Stimulated activated naive B cell treated with anti-CD40 and anti-IgM and Interleukin-4, amounts not matched to agents 10 μg/mL and 1 μg/mL and 100 μg/mL, for 72 hours (primary cell): ENCODE results near the gene NNMT.

Experiments
- ATAC-seq, 2 donors: fragments of 150-1000 bp; cut with Tn5 transposase; replicated peaks; 2 replicates each; pipeline ENCODE4 v1.10.0; 2021; ENCODE audit warnings: moderate library complexity in 1 of 2
- DNase-seq: peaks from one replicate; pipeline ENCODE4 v3.0.0; 2021
- H3K27ac Mint-ChIP-seq: one replicate; pipeline ENCODE4 v1.8.0; 2022; ENCODE audit warnings: mild to moderate bottlenecking, mixed read lengths
- H3K27me3 Mint-ChIP-seq, 2 donors: one replicate each; pipeline ENCODE4 v1.8.0; 2022; ENCODE audit warnings: mixed read lengths in 2 of 2
- H3K36me3 Mint-ChIP-seq, 2 donors: one replicate each; pipeline ENCODE4 v1.8.0; 2022; ENCODE audit warnings: mixed read lengths in 2 of 2, mild to moderate bottlenecking in 1 of 2
- H3K4me1 Mint-ChIP-seq, 2 donors: one replicate each; pipeline ENCODE4 v1.8.0; 2022; ENCODE audit warnings: mixed read lengths in 2 of 2, mild to moderate bottlenecking in 1 of 2
- H3K4me3 Mint-ChIP-seq, 2 donors: one replicate each; pipeline ENCODE4 v1.8.0; 2022; ENCODE audit warnings: mild to moderate bottlenecking in 2 of 2, mixed read lengths in 2 of 2, moderate library complexity in 1 of 2
- H3K9me3 Mint-ChIP-seq, 2 donors: one replicate each; pipeline ENCODE4 v1.8.0; 2022; ENCODE audit warnings: mixed read lengths in 2 of 2, mild to moderate bottlenecking in 1 of 2

Gene NNMT

GRCh38 chr11:114285599-114285998 is 10.6 kb upstream of the NNMT start:
- DNase-seq (no peak), ATAC-seq (no peak)
- Mint-ChIP-seq H3K27me3 (peaks cover 5 to 18% of the 10 kb centered on the region in 2 donors), H3K36me3 (no peaks in the 10 kb centered on the region), H3K4me1 (no peaks in the 10 kb centered on the region), H3K27ac (no peak overlapping the region), H3K9me3 (no peaks in the 10 kb centered on the region), H3K4me3 (no peak overlapping the region)

DNA sequence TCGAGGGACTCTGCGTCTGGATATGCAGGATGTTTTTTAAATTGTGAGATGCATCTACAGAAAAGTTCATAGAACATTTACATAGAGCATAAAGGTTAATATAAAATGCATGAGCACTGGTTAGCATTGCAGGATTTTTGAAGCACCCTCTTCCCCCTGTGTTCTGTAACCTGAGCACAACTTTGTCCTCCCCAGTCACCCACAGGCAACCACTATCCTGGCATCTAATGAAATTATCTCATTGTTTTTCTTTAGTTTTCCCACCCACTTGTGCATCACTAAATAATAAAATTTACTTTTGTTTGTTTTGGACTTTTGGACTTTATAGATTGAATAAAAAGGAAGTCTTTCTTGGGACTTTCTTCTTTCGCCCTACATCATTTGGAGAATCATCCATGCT is 10.0 kb upstream of the NNMT start:
- ATAC-seq, result no peak
- Mint-ChIP-seq H3K4me3 (no peak overlapping the region), H3K27ac (no peak overlapping the region), H3K36me3 (no peaks in the 10 kb centered on the region), H3K4me1 (no peaks in the 10 kb centered on the region), H3K27me3 (peaks cover 2 to 17% of the 10 kb centered on the region in 2 donors), H3K9me3 (no peaks in the 10 kb centered on the region)
- DNase-seq, result no peak

- Mint-ChIP-seq H3K27ac (no peak overlapping the region), H3K27me3 (peaks cover 5 to 11% of the 10 kb centered on the region in 2 donors)
- DNase-seq, result no peak
These were observed 9.0 kb upstream of the NNMT start for GRCh38 chr11:114287154-114287553.

GRCh38 chr11:114288136-114288535 is 8.1 kb upstream of the NNMT start:
- Mint-ChIP-seq H3K9me3 (no peaks in the 10 kb centered on the region), H3K4me3 (no peak overlapping the region), H3K36me3 (no peaks in the 10 kb centered on the region), H3K4me1 (no peaks in the 10 kb centered on the region), H3K27me3 (peaks cover 8 to 11% of the 10 kb centered on the region in 2 donors), H3K27ac (no peak overlapping the region)
- ATAC-seq (no peak), DNase-seq (no peak)

More at GRCh38 chr11:114287154-114287553, 9.0 kb upstream of the NNMT start:
- Mint-ChIP-seq H3K4me3 (no peak overlapping the region), H3K36me3 (no peaks in the 10 kb centered on the region), H3K4me1 (no peaks in the 10 kb centered on the region), H3K9me3 (no peaks in the 10 kb centered on the region)
- ATAC-seq, result no peak

DNA sequence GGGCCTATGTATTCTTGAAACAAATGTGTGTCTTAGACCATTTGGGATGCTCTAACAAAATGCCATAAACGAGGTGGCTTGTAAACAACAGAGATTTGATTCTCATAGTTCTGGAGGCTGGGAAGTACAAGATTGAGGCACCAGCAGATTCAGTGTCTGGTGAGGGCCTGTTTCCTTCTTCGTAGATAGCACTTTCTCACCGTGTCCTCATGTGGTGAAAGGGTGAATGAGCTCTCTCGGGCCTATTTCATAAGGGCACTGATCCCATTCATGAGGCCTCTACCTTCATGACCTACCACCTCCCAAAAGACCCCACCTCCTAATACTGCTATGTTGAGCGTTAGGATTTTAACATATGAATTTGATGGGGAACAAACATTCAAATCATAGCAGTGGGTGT is 6.4 kb upstream of the NNMT start:
- Mint-ChIP-seq H3K9me3 (no peaks in the 10 kb centered on the region), H3K36me3 (no peaks in the 10 kb centered on the region), H3K27me3 (peaks cover 14% of the 10 kb centered on the region in 2 donors), H3K4me3 (no peak overlapping the region), H3K4me1 (no peaks in the 10 kb centered on the region), H3K27ac (no peak overlapping the region)
- DNase-seq (no peak), ATAC-seq (no peak)

DNA sequence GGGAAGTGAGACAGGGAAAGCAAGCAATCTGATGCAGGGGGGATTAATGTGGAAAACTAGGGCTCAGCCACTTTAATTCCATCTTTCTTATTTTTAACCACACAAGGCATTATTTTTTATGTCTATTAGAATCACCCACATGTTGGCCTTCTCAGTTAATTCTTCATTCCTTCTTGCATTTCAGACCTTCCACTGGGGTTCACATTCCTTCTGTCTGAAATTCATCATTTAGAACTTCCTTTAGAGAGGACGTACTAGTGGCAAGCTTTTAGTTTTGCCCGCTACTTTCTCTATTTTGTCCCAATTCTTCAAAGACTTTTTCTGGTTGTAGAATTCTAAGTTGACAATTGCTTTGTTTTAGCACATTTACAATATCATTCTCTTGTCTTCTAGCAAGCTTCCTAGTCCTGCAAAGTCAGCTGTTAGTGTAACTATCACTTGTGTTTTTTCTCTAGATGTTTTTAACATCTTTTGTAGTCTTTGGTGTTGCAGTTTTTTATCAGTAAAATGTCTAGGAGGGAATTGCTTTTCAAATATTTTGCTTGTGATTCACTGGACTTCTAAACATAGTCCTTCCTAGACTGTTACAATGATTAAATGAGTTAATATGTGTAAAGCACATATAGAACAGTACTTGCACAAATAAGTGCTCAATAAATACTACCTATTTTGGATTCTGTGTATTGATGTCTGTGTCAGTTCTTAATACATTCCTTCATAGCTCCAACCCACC is 5.5 kb upstream of the NNMT start:
- Mint-ChIP-seq H3K9me3 (no peaks in the 10 kb centered on the region), H3K27ac (no peak overlapping the region), H3K4me1 (no peaks in the 10 kb centered on the region), H3K4me3 (no peak overlapping the region), H3K36me3 (no peaks in the 10 kb centered on the region), H3K27me3 (peaks cover 14 to 15% of the 10 kb centered on the region in 2 donors)
- ATAC-seq (no peak), DNase-seq (no peak)

- ATAC-seq, result no peak
- DNase-seq, result no peak
- Mint-ChIP-seq H3K9me3 (no peaks in the 10 kb centered on the region), H3K4me3 (no peak overlapping the region), H3K27ac (no peak overlapping the region), H3K36me3 (no peaks in the 10 kb centered on the region), H3K27me3 (peaks cover 21 to 22% of the 10 kb centered on the region in 2 donors), H3K4me1 (no peaks in the 10 kb centered on the region)
These were observed 4.8 kb upstream of the NNMT start for GRCh38 chr11:114291381-114291780.

DNA sequence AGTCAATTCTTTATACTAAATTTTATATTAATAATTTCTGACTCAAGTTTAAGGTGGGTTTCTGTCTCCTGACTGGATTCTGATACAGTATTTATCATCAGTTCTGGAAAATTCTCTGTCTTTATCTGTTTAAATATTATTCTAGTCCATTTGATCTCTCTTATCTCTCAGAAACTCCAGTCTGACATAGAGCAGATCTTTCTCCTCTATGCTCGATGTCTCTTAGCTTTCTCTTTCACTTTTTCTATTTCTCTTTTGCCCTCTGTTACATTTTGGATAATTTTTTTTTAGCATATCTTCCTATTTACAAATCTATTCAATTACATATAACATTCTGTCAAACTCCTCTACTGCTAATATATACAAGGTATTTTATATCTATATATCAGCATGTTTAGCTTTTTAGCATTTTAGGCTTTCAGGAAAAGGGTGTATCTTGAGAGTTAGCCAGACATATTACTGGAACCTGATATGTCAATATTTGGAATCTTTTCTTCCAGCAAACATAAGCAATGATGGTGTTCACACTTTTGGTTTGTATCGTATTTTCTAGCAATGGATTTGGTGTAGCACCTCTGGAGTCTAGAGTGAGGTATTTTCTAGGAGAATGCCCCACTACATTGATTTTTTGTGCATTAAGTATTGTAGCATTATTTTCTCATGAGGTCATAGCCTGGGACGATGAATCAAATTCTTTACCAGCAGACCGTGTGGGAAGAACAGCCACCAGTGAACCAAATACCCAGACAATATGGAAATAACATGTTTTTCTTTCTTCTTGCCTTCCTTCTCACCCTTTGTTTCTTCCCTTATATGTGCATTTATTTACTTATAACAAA is 4.1 kb upstream of the NNMT start:
- Mint-ChIP-seq H3K9me3 (no peaks in the 10 kb centered on the region), H3K27me3 (peaks cover 21 to 22% of the 10 kb centered on the region in 2 donors), H3K4me1 (no peaks in the 10 kb centered on the region), H3K27ac (no peak overlapping the region), H3K4me3 (no peak overlapping the region), H3K36me3 (no peaks in the 10 kb centered on the region)
- DNase-seq (no peak), ATAC-seq (no peak)

DNA sequence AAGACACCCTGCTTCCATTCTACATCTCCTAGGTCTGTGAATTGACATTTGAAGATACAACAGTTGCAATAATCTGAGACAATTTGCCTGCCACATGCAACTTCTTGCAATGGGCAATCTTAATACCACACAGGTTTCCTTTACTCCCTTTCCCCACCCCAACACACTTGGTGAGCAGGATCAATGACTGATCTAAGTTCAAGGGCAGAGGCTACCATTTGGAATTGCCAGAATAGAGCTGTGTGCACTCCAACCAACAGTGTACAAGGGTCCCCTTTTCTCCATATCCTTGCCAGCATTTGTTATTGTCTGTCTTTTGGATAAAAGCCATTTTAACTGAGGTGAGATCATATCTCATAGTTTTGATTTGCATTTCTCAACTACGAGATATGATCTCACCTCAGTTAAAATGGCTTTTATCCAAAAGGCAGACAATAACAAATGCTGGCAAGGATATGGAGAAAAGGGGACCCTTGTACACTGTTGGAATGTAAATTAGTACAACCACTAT is 2.9 kb upstream of the NNMT start:
- DNase-seq (no peak), ATAC-seq (no peak)
- Mint-ChIP-seq H3K27me3 (peaks cover 21 to 22% of the 10 kb centered on the region in 2 donors), H3K27ac (no peak overlapping the region), H3K4me1 (no peaks in the 10 kb centered on the region), H3K36me3 (no peaks in the 10 kb centered on the region), H3K4me3 (no peak overlapping the region), H3K9me3 (no peaks in the 10 kb centered on the region)

GRCh38 chr11:114296605-114297372 is 590 bp downstream of the NNMT start:
- Mint-ChIP-seq H3K36me3 (no peaks in the 10 kb centered on the region), H3K27ac (no peak overlapping the region), H3K27me3 (peaks cover 22 to 26% of the 10 kb centered on the region in 2 donors), H3K9me3 (peaks cover 7% of the 10 kb centered on the region in 2 donors), H3K4me1 (no peaks in the 10 kb centered on the region), H3K4me3 (no peak overlapping the region)
- no peak for DNase-seq
- no peak for ATAC-seq

GRCh38 chr11:114297806-114298709 is 1.9 kb downstream of the NNMT start:
- Mint-ChIP-seq H3K27me3 (peaks cover 24 to 27% of the 10 kb centered on the region in 2 donors), H3K4me1 (no peaks in the 10 kb centered on the region), H3K9me3 (peaks cover 9 to 11% of the 10 kb centered on the region in 2 donors), H3K27ac (no peak overlapping the region), H3K36me3 (no peaks in the 10 kb centered on the region), H3K4me3 (no peak overlapping the region)
- ATAC-seq (no peak), DNase-seq (no peak)

DNA sequence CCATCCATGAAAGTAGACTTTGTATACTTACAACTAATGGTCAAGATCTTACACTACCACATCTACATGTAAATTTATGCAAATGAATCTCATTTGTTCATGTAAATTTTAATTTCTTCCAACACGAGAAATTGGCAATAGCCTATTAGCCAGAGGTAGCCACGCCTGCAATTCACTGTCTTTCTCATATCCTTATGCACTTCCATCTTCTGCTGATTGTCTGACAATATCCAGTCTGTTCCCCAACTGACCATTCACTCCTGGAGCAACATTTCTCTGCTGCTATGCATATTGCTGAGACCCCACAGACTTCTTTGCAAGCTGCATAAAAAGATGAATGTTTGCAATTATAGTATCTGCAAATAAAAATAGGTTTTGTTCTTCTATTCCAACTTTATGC is 2.5 kb downstream of the NNMT start:
- no peaks in the 10 kb centered on the region for H3K4me1 Mint-ChIP-seq
- no peak for ATAC-seq
- peaks cover 21 to 24% of the 10 kb centered on the region in 2 donors for H3K27me3 Mint-ChIP-seq
- H3K36me3 Mint-ChIP-seq, result no peaks in the 10 kb centered on the region
- no peak for DNase-seq
- H3K27ac Mint-ChIP-seq, result no peak overlapping the region
- H3K4me3 Mint-ChIP-seq, result no peak overlapping the region
- peaks cover 9 to 11% of the 10 kb centered on the region in 2 donors for H3K9me3 Mint-ChIP-seq

DNA sequence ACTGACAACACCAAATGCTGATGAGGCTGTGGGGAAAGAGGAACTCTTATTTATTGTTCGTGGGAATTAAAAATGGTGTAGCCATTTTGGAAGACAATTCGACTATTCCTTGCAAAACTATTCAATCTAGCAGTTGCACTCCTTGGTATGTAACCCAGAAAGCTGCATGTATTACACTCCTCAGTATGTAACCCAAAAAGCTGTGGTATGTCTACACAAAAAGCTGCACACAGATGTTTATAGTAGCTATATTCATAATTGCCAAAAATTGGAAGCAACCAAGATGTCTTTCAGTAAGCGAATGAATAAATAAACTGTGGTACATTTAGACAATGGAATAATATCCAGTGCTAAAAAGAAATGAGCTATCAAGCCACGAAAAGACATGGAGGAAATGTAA is 4.9 kb downstream of the NNMT start:
- Mint-ChIP-seq H3K4me3 (no peak overlapping the region), H3K4me1 (no peaks in the 10 kb centered on the region), H3K27ac (no peak overlapping the region), H3K36me3 (no peaks in the 10 kb centered on the region), H3K27me3 (peaks cover 15 to 19% of the 10 kb centered on the region in 2 donors), H3K9me3 (peaks cover 9 to 11% of the 10 kb centered on the region in 2 donors)
- DNase-seq, result no peak
- no peak for ATAC-seq
